AG04450 (cell line): ENCODE measurements around the gene LRRC34. TPM values are rescaled to one million over a fixed set of nuclear protein-coding genes. Genes with fewer than 3 reads are reported as not detected.
A peak's percentile ranks its signal among the peaks of the same experiment; 100 is the strongest.

Experiments used
- CTCF ChIA-PET: fragments of 300-600, 350-600 bp; formaldehyde crosslinking; extraction: SDS; loops from one replicate; lab custom pipeline; 2022; ENCODE audit warnings: antibody characterized with exemption, inconsistent platforms; lab: Charles Lee
- POLR2A ChIA-PET: fragments of 350-600 bp; formaldehyde crosslinking; extraction: SDS; loops from one replicate; lab custom pipeline; 2021; ENCODE audit warnings: antibody characterized with exemption, inconsistent platforms; lab: Yijun Ruan, JAX
- DNase-seq: peaks from one replicate; pipeline ENCODE4 v3.0.0-alpha.2; 2011; ENCODE audit warnings: low read depth, low spot score
- H3K27ac ChIP-seq: one replicate; pipeline ENCODE4 v1.5.1; 2012; ENCODE audit warnings: low read depth, low read length, control low read depth
- H3K27me3 ChIP-seq: one replicate; pipeline ENCODE4 v1.6.0; 2012; ENCODE audit warnings: low read length; ENCODE audit not compliant: control insufficient read depth, insufficient read depth
- H3K4me3 ChIP-seq: 2 replicates; pipeline ENCODE4 v1.5.1; 2011; ENCODE audit warnings: mild to moderate bottlenecking, low read depth, low read length, control low read depth
- H3K9me3 ChIP-seq: 2 replicates; pipeline ENCODE4 v1.5.1; 2012; ENCODE audit warnings: low read length; ENCODE audit not compliant: control insufficient read depth, insufficient read depth
- polyA plus RNA-seq: library from polyadenylated mRNA; depleted of rRNA; stranded (reverse); fragments of >200 nt; gene quantifications from 2 replicates; pipeline ENCODE4 v1.2.3, GENCODE V29; 2011; rRNA removed
- TF ChIP-seq, protein P1 (sequence below): IDR thresholded peaks from 2 replicates; pipeline ENCODE4 v1.5.1; 2011; ENCODE audit warnings: low read depth, low read length, control low read depth, inconsistent platforms

The LRRC34 gene
- polyA plus RNA-seq, 1 experiment: 2.3 TPM

DNA sequence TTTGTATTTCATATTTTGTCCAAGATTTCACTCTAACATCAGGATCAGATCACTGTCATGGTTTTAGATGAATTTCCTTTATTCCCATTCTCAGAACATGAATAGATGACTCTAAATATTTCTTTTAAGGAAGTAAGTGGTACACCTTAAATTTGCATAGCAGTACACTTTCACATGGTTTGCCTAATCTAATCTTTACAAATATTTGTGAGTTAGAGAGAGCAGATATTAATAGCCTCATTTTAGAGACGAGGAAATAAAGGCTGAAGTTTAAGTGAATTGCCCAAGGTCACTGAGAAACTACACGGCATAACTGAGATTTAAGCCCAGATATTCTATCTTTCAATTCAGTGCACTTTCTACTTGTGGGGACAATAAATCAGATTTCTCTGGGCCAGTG is 62.0 kb downstream of the LRRC34 start:
- no peaks in the 10 kb centered on the region for H3K9me3 ChIP-seq
- ChIA-PET POLR2A (no interaction called here), CTCF (no interaction called here)
- no peak overlapping the region for H3K4me3 ChIP-seq
- TF ChIP-seq, protein P1, sequence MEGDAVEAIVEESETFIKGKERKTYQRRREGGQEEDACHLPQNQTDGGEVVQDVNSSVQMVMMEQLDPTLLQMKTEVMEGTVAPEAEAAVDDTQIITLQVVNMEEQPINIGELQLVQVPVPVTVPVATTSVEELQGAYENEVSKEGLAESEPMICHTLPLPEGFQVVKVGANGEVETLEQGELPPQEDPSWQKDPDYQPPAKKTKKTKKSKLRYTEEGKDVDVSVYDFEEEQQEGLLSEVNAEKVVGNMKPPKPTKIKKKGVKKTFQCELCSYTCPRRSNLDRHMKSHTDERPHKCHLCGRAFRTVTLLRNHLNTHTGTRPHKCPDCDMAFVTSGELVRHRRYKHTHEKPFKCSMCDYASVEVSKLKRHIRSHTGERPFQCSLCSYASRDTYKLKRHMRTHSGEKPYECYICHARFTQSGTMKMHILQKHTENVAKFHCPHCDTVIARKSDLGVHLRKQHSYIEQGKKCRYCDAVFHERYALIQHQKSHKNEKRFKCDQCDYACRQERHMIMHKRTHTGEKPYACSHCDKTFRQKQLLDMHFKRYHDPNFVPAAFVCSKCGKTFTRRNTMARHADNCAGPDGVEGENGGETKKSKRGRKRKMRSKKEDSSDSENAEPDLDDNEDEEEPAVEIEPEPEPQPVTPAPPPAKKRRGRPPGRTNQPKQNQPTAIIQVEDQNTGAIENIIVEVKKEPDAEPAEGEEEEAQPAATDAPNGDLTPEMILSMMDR: no peak
- no peak overlapping the region for H3K27ac ChIP-seq
- DNase-seq: no peak
- peaks cover 6% of the 10 kb centered on the region for H3K27me3 ChIP-seq

- TF ChIP-seq, protein P1: no peak
- DNase-seq: no peak
- Histone ChIP-seq H3K27me3 (peaks cover 6% of the 10 kb centered on the region), H3K4me3 (no peak overlapping the region), H3K9me3 (no peaks in the 10 kb centered on the region), H3K27ac (no peak overlapping the region)
- POLR2A ChIA-PET: no interaction called here
- CTCF ChIA-PET: no interaction called here
Observed at GRCh38 chr3:169748670-169749069, 64.0 kb downstream of the LRRC34 start.

GRCh38 chr3:169746924-169747323 is 65.8 kb downstream of the LRRC34 start:
- TF ChIP-seq, protein P1: no peak
- POLR2A ChIA-PET: no interaction called here
- Histone ChIP-seq H3K4me3 (no peak overlapping the region), H3K9me3 (no peaks in the 10 kb centered on the region), H3K27ac (no peak overlapping the region), H3K27me3 (peaks cover 6% of the 10 kb centered on the region)
- CTCF ChIA-PET: interaction anchor here (1.6 to 4.0 kb wide), 2 partner anchors 78 to 882 kb away, joined by 4 to 39 read pairs; no protein-coding TSS in a partner anchor
- DNase-seq: no peak

DNA sequence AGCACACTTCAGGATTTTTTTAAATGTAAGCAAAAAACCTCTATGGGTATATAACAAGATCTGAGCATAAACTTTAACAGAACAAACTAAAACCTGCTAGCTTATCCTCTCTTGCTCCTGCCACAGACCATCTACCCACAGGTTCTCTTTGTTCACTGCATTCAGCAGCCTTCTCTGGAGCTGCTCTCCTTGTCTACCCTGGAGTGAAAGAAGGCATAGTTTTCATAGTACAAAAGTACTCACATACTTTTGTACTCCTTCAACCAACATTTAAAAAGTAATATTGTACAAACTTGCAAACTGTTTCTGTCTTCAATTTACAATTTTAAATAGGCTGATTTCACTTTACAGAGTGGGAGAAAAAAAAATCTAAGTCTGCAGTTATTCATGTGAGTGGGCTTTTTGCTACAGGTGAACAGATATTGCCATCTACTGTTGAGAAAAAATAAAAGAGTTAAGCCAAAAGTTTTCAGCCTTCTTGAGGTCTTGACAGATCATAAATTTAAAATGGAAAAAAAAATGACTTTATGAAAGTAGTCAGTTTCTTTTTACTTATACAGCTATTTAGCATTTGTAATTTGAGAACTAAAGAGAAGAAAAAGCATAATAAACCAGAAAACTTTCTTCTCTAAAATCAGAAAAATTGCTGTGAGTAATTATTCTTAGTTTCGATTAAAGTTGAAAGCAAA is 68.2 kb downstream of the LRRC34 start:
- Histone ChIP-seq H3K27me3 (peaks cover 6% of the 10 kb centered on the region), H3K9me3 (no peaks in the 10 kb centered on the region), H3K4me3 (no peak overlapping the region), H3K27ac (no peak overlapping the region)
- TF ChIP-seq, protein P1: peak; percentile 47
- no peak for DNase-seq
- ChIA-PET CTCF (interaction anchor here (0.6 to 4.0 kb wide), 9 partner anchors 13 to 916 kb away, joined by 3 to 39 read pairs (median 6); no protein-coding TSS in a partner anchor), POLR2A (interaction anchor here (0.7 kb wide), 1 partner anchor 251 kb away, joined by 4 read pairs; no protein-coding TSS in a partner anchor)

Other genes with a start within 250 kb of the LRRC34 start
- 14.3 and 18.4 TPM in 2 replicates for gene MECOM, start 149.2 kb downstream of the LRRC34 start, polyA plus RNA-seq
- gene TERC, start 47.8 kb downstream of the LRRC34 start, polyA plus RNA-seq: not detected in 2 replicates
- gene ACTRT3, start 43.3 kb downstream of the LRRC34 start, polyA plus RNA-seq: 2.5 and 2.9 TPM in 2 replicates
- gene MYNN, start 39.5 kb downstream of the LRRC34 start, polyA plus RNA-seq: 18.9 and 27.0 TPM in 2 replicates
- gene LRRIQ4, start within 50 bp of the LRRC34 start, polyA plus RNA-seq: not detected in 2 replicates
- not detected in 2 replicates for gene LRRC31, start 57.0 kb upstream of the LRRC34 start, polyA plus RNA-seq
- gene SAMD7, start 98.7 kb upstream of the LRRC34 start, polyA plus RNA-seq: not detected in 2 replicates
- 78.8 and 109 TPM in 2 replicates for gene SEC62, start 153.9 kb upstream of the LRRC34 start, polyA plus RNA-seq
- 0.07 and 0.27 TPM in 2 replicates for gene GPR160, start 225.1 kb upstream of the LRRC34 start, polyA plus RNA-seq